HepG2 (cell line): ENCODE results near the gene LAMA5. TPM values are rescaled to one million over a fixed set of nuclear protein-coding genes. Genes with fewer than 3 reads are reported as not detected.

Source experiments
- ATAC-seq: fragments of 200-7000 bp; cut with Tn5 transposase; 3 replicates; pipeline ENCODE4 v1.9.1; 2020; ENCODE audit warnings: mild to moderate bottlenecking, moderate library complexity
- BruUV-seq: library from RNA; stranded (reverse); fragments of 400-500 nt; replicated peaks from 2 replicates; lab custom pipeline; 2021; lab: Mats Ljungman, UMichigan
- CTCF ChIA-PET: fragments of 300-600 bp; formaldehyde crosslinking; extraction: SDS; loops from one replicate; lab custom pipeline; 2021; ENCODE audit warnings: low total read pairs, inconsistent platforms, low intra/inter-chr PET ratio; lab: Yijun Ruan, JAX
- POLR2A ChIA-PET: fragments of 350-600 bp; sonication (Branson Sonifier 250); formaldehyde crosslinking; loops from one replicate; lab custom pipeline; 2020; ENCODE audit warnings: antibody characterized with exemption, inconsistent platforms; lab: Yijun Ruan, JAX
- DNase-seq: peaks from one replicate; pipeline ENCODE4 v3.0.0-alpha.2; 2015; ENCODE audit warnings: low spot score
- FAIRE-seq: peaks from 3 replicates; lab custom pipeline; 2011; peaks lifted over from hg19 to GRCh38; lab: Jason Lieb, UNC
- H2AFZ ChIP-seq: one replicate; pipeline ENCODE4 v1.6.1; 2011; ENCODE audit warnings: low read length, inconsistent platforms
- H3K27ac ChIP-seq: fragments of 300-600 bp; 3 replicates; pipeline ENCODE4 v1.8.0; 2011; ENCODE audit warnings: mixed run types, mild to moderate bottlenecking, mixed read lengths, low read length, inconsistent platforms; ENCODE audit not compliant: insufficient read depth; ENCODE audit errors: extremely low read length
- H3K27me3 ChIP-seq, 2 experiments: fragments of 200-600 bp in 1 of 2; 2 replicates in 1 of 2; 3 replicates in 1 of 2; pipeline versions ENCODE4 v1.6.0 to v1.8.0; 2011; ENCODE audit warnings: low read length in 2 of 2, mild to moderate bottlenecking in 2 of 2, moderate library complexity in 2 of 2, inconsistent platforms in 1 of 2; ENCODE audit not compliant: insufficient read depth in 2 of 2, control insufficient read depth in 1 of 2
- H3K36me3 ChIP-seq, 2 experiments: fragments of 200-600 bp in 1 of 2; replicated peaks in 1 of 2; 2 replicates in 1 of 2; 3 replicates in 1 of 2; pipeline versions ENCODE4 v1.5.1 to v1.8.0; 2011; ENCODE audit warnings: low read length in 2 of 2, inconsistent platforms in 1 of 2; ENCODE audit not compliant: insufficient read depth in 2 of 2, control insufficient read depth in 1 of 2
- H3K4me1 ChIP-seq: 2 replicates; pipeline ENCODE4 v1.5.1; 2012; ENCODE audit warnings: low read length, inconsistent platforms; ENCODE audit not compliant: insufficient read depth
- H3K4me2 ChIP-seq: 2 replicates; pipeline ENCODE4 v1.6.0; 2011; ENCODE audit warnings: low read depth, low read length, inconsistent platforms
- H3K4me3 ChIP-seq, 3 experiments: fragments of 200-600 bp in 1 of 3; sonication (generic), shearing (Covaris generic) in 1 of 3; replicated peaks in 1 of 3; 2 replicates each; pipeline ENCODE4 v1.5.1; 2011 to 2016; ENCODE audit warnings: low read length in 3 of 3, inconsistent platforms in 2 of 3, low read depth in 2 of 3, mild to moderate bottlenecking in 2 of 3, control low read depth in 1 of 3, mixed read lengths in 1 of 3; ENCODE audit not compliant: insufficient read depth in 1 of 3
- H3K79me2 ChIP-seq: one replicate; pipeline ENCODE4 v1.6.1; 2011; ENCODE audit warnings: low read length, inconsistent platforms; ENCODE audit not compliant: insufficient read depth
- H3K9ac ChIP-seq: 2 replicates; pipeline ENCODE4 v1.6.0; 2011; ENCODE audit warnings: mild to moderate bottlenecking, low read depth, low read length, inconsistent platforms; ENCODE audit not compliant: insufficient read depth
- H3K9me3 ChIP-seq: 2 replicates; pipeline ENCODE4 v1.5.1; 2012; ENCODE audit warnings: mild to moderate bottlenecking, low read length
- H4K20me1 ChIP-seq: 2 replicates; pipeline ENCODE4 v1.6.0; 2011; ENCODE audit warnings: inconsistent platforms, mild to moderate bottlenecking, low read length, moderate library complexity; ENCODE audit not compliant: insufficient read depth
- AGO2 ChIP-seq: fragments of 200-400 bp; formaldehyde crosslinking; optimal IDR thresholded peaks from 2 replicates; pipeline ENCODE3; 2017; ENCODE audit warnings: mild to moderate bottlenecking, low read depth, low read length, moderate library complexity
- CAMTA2 ChIP-seq: sonication (generic); formaldehyde crosslinking; IDR thresholded peaks from 2 replicates; pipeline ENCODE4 v1.4.0; 2020; ENCODE audit warnings: mild to moderate bottlenecking, missing genetic modification reagents, borderline replicate concordance
- CC2D1A ChIP-seq: sonication (generic); formaldehyde crosslinking; IDR thresholded peaks from 2 replicates; pipeline ENCODE4 v1.8.1; 2023; ENCODE audit warnings: mild to moderate bottlenecking, missing genetic modification reagents
- FOXO4 ChIP-seq: sonication (generic); formaldehyde crosslinking; conservative IDR thresholded peaks from 2 replicates; pipeline ENCODE4 v1.8.1; 2023; ENCODE audit warnings: missing genetic modification reagents
- HMGXB4 ChIP-seq, 2 experiments: sonication (generic) in 1 of 2; formaldehyde crosslinking in 1 of 2; IDR thresholded peaks; 2 replicates each; pipeline versions ENCODE4 v1.4.0 to v1.6.1; 2018 to 2020; ENCODE audit warnings: missing genetic modification reagents in 2 of 2, borderline replicate concordance in 1 of 2, low read depth in 1 of 2, mild to moderate bottlenecking in 1 of 2, missing biosample characterization in 1 of 2
- HNRNPK ChIP-seq: fragments of 200-400 bp; formaldehyde crosslinking; IDR thresholded peaks from 2 replicates; pipeline ENCODE4 v1.6.1; 2018; ENCODE audit warnings: low read length, low read depth, moderate library complexity, mild to moderate bottlenecking; ENCODE audit not compliant: poor library complexity, severe bottlenecking
- NCOA1 ChIP-seq: sonication (generic); formaldehyde crosslinking; IDR thresholded peaks from 2 replicates; pipeline ENCODE4 v1.9.0; 2021; ENCODE audit warnings: missing genetic modification reagents
- THAP11 ChIP-seq: IDR thresholded peaks from 2 replicates; pipeline ENCODE4 v1.6.1; 2016; ENCODE audit warnings: missing biosample characterization, missing genetic modification reagents
- YEATS4 ChIP-seq: sonication (generic); formaldehyde crosslinking; IDR thresholded peaks from 2 replicates; pipeline ENCODE4 v1.4.0; 2020; ENCODE audit warnings: missing genetic modification reagents, borderline replicate concordance
- ZBTB20 ChIP-seq: sonication (generic); formaldehyde crosslinking; IDR thresholded peaks from 2 replicates; pipeline ENCODE4 v1.8.1; 2023; ENCODE audit warnings: missing genetic modification reagents, low read depth, mild to moderate bottlenecking, borderline replicate concordance
- ZNF17 ChIP-seq: sonication (generic); formaldehyde crosslinking; IDR thresholded peaks from 2 replicates; pipeline ENCODE4 v1.5.0; 2020; ENCODE audit warnings: mild to moderate bottlenecking, missing genetic modification reagents
- ZNF280B ChIP-seq: sonication (generic); formaldehyde crosslinking; IDR thresholded peaks from 2 replicates; pipeline ENCODE4 v1.5.0; 2020; ENCODE audit warnings: missing genetic modification reagents, mild to moderate bottlenecking, borderline replicate concordance
- ZNF563 ChIP-seq: sonication (generic); formaldehyde crosslinking; IDR thresholded peaks from 2 replicates; pipeline ENCODE4 v1.8.0; 2022; ENCODE audit warnings: mild to moderate bottlenecking, moderate library complexity, missing genetic modification reagents
- ZNF598 ChIP-seq: sonication (generic); formaldehyde crosslinking; IDR thresholded peaks from 2 replicates; pipeline ENCODE4 v1.5.1; 2020; ENCODE audit warnings: mild to moderate bottlenecking, missing genetic modification reagents, borderline replicate concordance
- ZNF770 ChIP-seq: sonication (generic); formaldehyde crosslinking; IDR thresholded peaks from 2 replicates; pipeline ENCODE4 v1.5.0; 2020; ENCODE audit warnings: mild to moderate bottlenecking, missing genetic modification reagents
- WGBS: methylation state at CpG from one replicate; pipeline ENCODE4 v1.1.6; 2017; ENCODE audit warnings: low lambda C conversion rate; 5-methylcytosine and 5-hydroxymethylcytosine counted together
- in situ Hi-C: cut with HindIII; loops from 2 replicates; pipeline ENCODE4 v1.10.0; 2017; ENCODE audit warnings: low pct_unique_long_range_greater_than_20kb; ENCODE audit not compliant: extremely low pct_ligation_motif_present
- intact Hi-C: fragments of 100-400 bp; cut with micrococcal nuclease; formaldehyde crosslinking; loops from one replicate; pipeline ENCODE4 v1.10.0; 2022; ENCODE audit not compliant: unreplicated experiment
- polyA plus RNA-seq, 8 experiments: library from polyadenylated mRNA; depleted of rRNA in 3 of 8; stranded (reverse) in 7 of 8; unstranded in 1 of 8; fragments of >200 nt; fragmentation: Illumina TruSeq in 4 of 8; extraction: Trizol in 4 of 8; gene quantifications; 2 replicates each; pipeline versions ENCODE4 v1.2.1 to v1.2.3, GENCODE V29; 2011 to 2016; ENCODE audit warnings: low read depth in 4 of 8, missing spikeins in 1 of 8, mixed read lengths in 1 of 8; ENCODE audit not compliant: insufficient read depth in 1 of 8
- total RNA-seq, 5 experiments: library from RNA; depleted of rRNA; stranded (reverse); fragments of >200 nt; fragmentation: Illumina TruSeq; extraction: Trizol; gene quantifications; 2 replicates each; pipeline ENCODE4 v1.2.3, GENCODE V29; 2016; ENCODE audit warnings: low read depth in 1 of 5

Gene LAMA5
- total and polyA plus RNA-seq, 2 of the 13 experiments (the other 11 are each of a cell fraction or from before 2014, with no cell fraction given) = 21.0 to 44.7 TPM

- Histone ChIP-seq H3K4me1 (no peaks in the 10 kb centered on the region), H3K27ac (no peak overlapping the region), H3K9ac (no peak overlapping the region), H3K9me3 (no peaks in the 10 kb centered on the region), H3K4me2 (no peak overlapping the region), H3K4me3 (no peak overlapping the region), H3K27me3 (no peaks in the 10 kb centered on the region), H4K20me1 (no peaks in the 10 kb centered on the region; the same call in 1 of the 2 replicates), H2AFZ (no peak overlapping the region), H3K79me2 (no peaks in the 10 kb centered on the region), H3K36me3 (peaks cover 72 to 88% of the 10 kb centered on the region in 2 experiments)
- in situ Hi-C loops (no loop called here), intact Hi-C loops (no loop called here)
- ChIA-PET CTCF (no interaction called here), POLR2A (interaction anchor here (1.6 kb wide), 1 partner anchor 35 kb away, joined by 5 read pairs; no protein-coding TSS in a partner anchor)
- no peak for FAIRE-seq
- 90% methylated on average over 29 of the region's 37 CpGs for WGBS
- no peak for DNase-seq
- 0 out of 3 replicates have a peak, but pooled peaks have one; percentile 3 for ATAC-seq
- no TSS peak for BruUV-seq
- TF ChIP-seq ZNF17 (no peak), YEATS4 (CRISPR knock-in tag) (no peak), ZNF770 (CRISPR knock-in tag) (no peak), HNRNPK (peak; percentile 49), CC2D1A (CRISPR knock-in tag) (no peak), AGO2 (peak; percentile 14), ZNF563 (CRISPR knock-in tag) (no peak), FOXO4 (CRISPR knock-in tag) (no peak), ZNF280B (CRISPR knock-in tag) (no peak), ZBTB20 (CRISPR knock-in tag) (no peak), THAP11 (CRISPR knock-in tag) (no peak), NCOA1 (CRISPR knock-in tag) (no peak), CAMTA2 (CRISPR knock-in tag) (no peak), HMGXB4 (CRISPR knock-in tag; IDR thresholded peaks at IDR 0.05; ENCODE audit: borderline replicate concordance in 1 of 2, low read depth in 1 of 2) (no peak), ZNF598 (CRISPR knock-in tag) (no peak)
These were observed 33.1 kb downstream of the LAMA5 start for GRCh38 chr20:62333820-62334595.
